ENCODE measurements around the gene GRHL1. TPM values are rescaled to one million over a fixed set of nuclear protein-coding genes. Genes with fewer than 3 reads are reported as not detected.
A peak's percentile ranks its signal among the peaks of the same experiment; 100 is the strongest.

Gene GRHL1
- total and polyA plus RNA-seq, 2 of the 8 experiments (the other 6 are each of a cell fraction or from before 2014, with no cell fraction given) = 1.3 to 3.6 TPM

GRCh38 chr2:9961013-9961412 lies 9.5 kb downstream of the GRHL1 start:
- no peak overlapping the region for H2BK12ac ChIP-seq (ENCODE audit: low read depth, low read length)
- no peak overlapping the region for H2BK5ac ChIP-seq (ENCODE audit: low read depth, low read length)
- no peak overlapping the region for H4K8ac ChIP-seq (ENCODE audit: extremely low read depth, insufficient read depth, low read length)
- no peak overlapping the region for H3K23ac ChIP-seq (ENCODE audit: insufficient read length)
- no peak overlapping the region for H2BK15ac ChIP-seq (ENCODE audit: low read length)
- ChIA-PET CTCF (ENCODE audit: partially characterized antibody) (interaction anchor here (1.0 to 2.4 kb wide), 4 partner anchors 17 to 147 kb away, joined by 3 to 18 read pairs (median 5); no protein-coding TSS in a partner anchor), POLR2A (ENCODE audit: partially characterized antibody) (no interaction called here)
- no peaks in the 10 kb centered on the region for H3K36me3 ChIP-seq (ENCODE audit: control insufficient read depth in 2 of 4, insufficient read depth in 4 of 4, low read length in 3 of 4)
- H4K91ac ChIP-seq (replicated peaks; ENCODE audit: insufficient read length, low read length) = no peak overlapping the region
- H3K27me3 ChIP-seq (replicated peaks in 1 of 4; ENCODE audit: control insufficient read depth in 3 of 4, extremely low read depth in 1 of 4, insufficient read depth in 3 of 4, low read length in 3 of 4) = no peaks in the 10 kb centered on the region
- no peaks in the 10 kb centered on the region for H3K9me3 ChIP-seq (ENCODE audit: insufficient read depth in 2 of 2, low read depth in 1 of 2, low read length in 1 of 2)
- H3K27ac ChIP-seq (ENCODE audit: low read depth, low read length) = no peak overlapping the region
- H3K18ac ChIP-seq (ENCODE audit: extremely low read depth, low read length) = no peak overlapping the region
- H2BK20ac ChIP-seq (ENCODE audit: low read length) = no peak overlapping the region
- 91% methylated on average over 10 of the region's 10 CpGs; no CpG with 5 or more reads in 1 of the 2 experiments for WGBS, 2 experiments (ENCODE audit: extremely low coverage in 1 of 2, insufficient coverage in 1 of 2, insufficient read length in 1 of 2, insufficient replicate concordance in 2 of 2, low coverage in 1 of 2, low lambda C conversion rate in 2 of 2, missing lambda C conversion rate in 1 of 2)
- no peak overlapping the region for H3K56ac ChIP-seq (replicated peaks; ENCODE audit: insufficient read length, low read depth, low read length)
- no peak overlapping the region for H2BK120ac ChIP-seq (replicated peaks; ENCODE audit: low read depth, low read length)
- H3K4me2 ChIP-seq (ENCODE audit: insufficient read depth in 1 of 2, low read depth in 2 of 2, low read length in 2 of 2) = no peak overlapping the region
- H3K23me2 ChIP-seq (ENCODE audit: low read depth, low read length) = no peaks in the 10 kb centered on the region
- DNase-seq (ENCODE audit: low read depth in 1 of 2, low spot score in 2 of 2) (no peak), FAIRE-seq (no peak)
- H3K79me1 ChIP-seq (ENCODE audit: low read depth, low read length) = no peaks in the 10 kb centered on the region
- no peaks in the 10 kb centered on the region for H4K20me1 ChIP-seq (replicated peaks in 1 of 2; ENCODE audit: control insufficient read depth in 1 of 2, insufficient read depth in 2 of 2, low read length in 2 of 2)
- no peak overlapping the region for H3K9ac ChIP-seq (replicated peaks in 1 of 4; ENCODE audit: extremely low read depth in 1 of 4, low read depth in 3 of 4, low read length in 3 of 4)
- no peak overlapping the region for H3K14ac ChIP-seq (ENCODE audit: insufficient read length)
- no peak overlapping the region for H2AK5ac ChIP-seq (ENCODE audit: low read depth, low read length)
- H3K4me1 ChIP-seq (replicated peaks in 1 of 4; ENCODE audit: control insufficient read depth in 3 of 4, insufficient read depth in 4 of 4, low read length in 3 of 4) = no peaks in the 10 kb centered on the region
- no peaks in the 10 kb centered on the region for H3K79me2 ChIP-seq (ENCODE audit: control insufficient read depth in 1 of 2, insufficient read depth in 2 of 2, low read length in 2 of 2)
- H3K4ac ChIP-seq (replicated peaks; ENCODE audit: insufficient read length, low read depth, low read length) = no peak overlapping the region
- no peak overlapping the region for H4K5ac ChIP-seq (ENCODE audit: insufficient read length, low read depth, low read length)
- TF ChIP-seq SIN3A (conservative IDR thresholded peaks at IDR 0.05 in 1 of 2, IDR thresholded peaks at IDR 0.05 in 1 of 2; ENCODE audit: low read depth in 1 of 2, low read length in 2 of 2) (peak in 1 of 2 experiments; percentile 57; a peak in 1 of 4 replicates), KDM5A (IDR thresholded peaks at IDR 0.05; ENCODE audit: low read length) (no peak), KDM4A (IDR thresholded peaks at IDR 0.05; ENCODE audit: low read depth, low read length, severe bottlenecking) (no peak)
- H3K4me3 ChIP-seq (ENCODE audit: extremely low read depth in 1 of 4, insufficient read depth in 2 of 4, low read depth in 3 of 4, low read length in 4 of 4) = no peak overlapping the region
- no peak overlapping the region for H2AFZ ChIP-seq (ENCODE audit: low read length)

All from H1 (cell line).